Gastrocnemius medialis (tissue), 4 donors: Measurements from ENCODE around the gene ATG14.

Experiments used
- CTCF ChIP-seq, 5 experiments: fragments of 450-650 bp in 3 of 5; fragments of 200-600 bp in 2 of 5; sonication (generic) in 2 of 5; IDR thresholded peaks in 4 of 5; conservative IDR thresholded peaks in 1 of 5; 1 replicate in 4 of 5; 2 replicates in 1 of 5; pipeline ENCODE4 v1.5.1; 2016 to 2019; ENCODE audit warnings: antibody characterized with exemption in 5 of 5, mild to moderate bottlenecking in 3 of 5, moderate library complexity in 3 of 5
- POLR2A ChIP-seq, 2 donors: fragments of 450-650 bp; IDR thresholded peaks; one replicate each; pipeline ENCODE4 v1.6.1; 2017; ENCODE audit warnings: antibody characterized with exemption in 2 of 2, mild to moderate bottlenecking in 2 of 2, moderate library complexity in 2 of 2

GRCh38 chr14:55448141-55448614 lies 36.5 kb upstream of the ATG14 start:
- TF ChIP-seq POLR2A (IDR thresholded peaks at IDR 0.05): no peak
- TF ChIP-seq CTCF (IDR thresholded peaks at IDR 0.05 in 4 of 5, conservative IDR thresholded peaks at IDR 0.05 in 1 of 5): no peak
